HepG2 (cell line): ENCODE results near the gene DGKG. TPM values are rescaled to one million over a fixed set of nuclear protein-coding genes. Genes with fewer than 3 reads are reported as not detected.

Experiments used
- ATAC-seq: fragments of 200-7000 bp; cut with Tn5 transposase; 3 replicates; pipeline ENCODE4 v1.9.1; 2020; ENCODE audit warnings: mild to moderate bottlenecking, moderate library complexity
- BruUV-seq: library from RNA; stranded (reverse); fragments of 400-500 nt; replicated peaks from 2 replicates; lab custom pipeline; 2021; lab: Mats Ljungman, UMichigan
- CTCF ChIA-PET: fragments of 300-600 bp; formaldehyde crosslinking; extraction: SDS; loops from one replicate; lab custom pipeline; 2021; ENCODE audit warnings: low total read pairs, inconsistent platforms, low intra/inter-chr PET ratio; lab: Yijun Ruan, JAX
- POLR2A ChIA-PET: fragments of 350-600 bp; sonication (Branson Sonifier 250); formaldehyde crosslinking; loops from one replicate; lab custom pipeline; 2020; ENCODE audit warnings: antibody characterized with exemption, inconsistent platforms; lab: Yijun Ruan, JAX
- DNase-seq: peaks from one replicate; pipeline ENCODE4 v3.0.0-alpha.2; 2015; ENCODE audit warnings: low spot score
- FAIRE-seq: peaks from 3 replicates; lab custom pipeline; 2011; peaks lifted over from hg19 to GRCh38; lab: Jason Lieb, UNC
- H2AFZ ChIP-seq: one replicate; pipeline ENCODE4 v1.6.1; 2011; ENCODE audit warnings: low read length, inconsistent platforms
- H3K27ac ChIP-seq: fragments of 300-600 bp; 3 replicates; pipeline ENCODE4 v1.8.0; 2011; ENCODE audit warnings: mixed run types, mild to moderate bottlenecking, mixed read lengths, low read length, inconsistent platforms; ENCODE audit not compliant: insufficient read depth; ENCODE audit errors: extremely low read length
- H3K27me3 ChIP-seq, 2 experiments: fragments of 200-600 bp in 1 of 2; 2 replicates in 1 of 2; 3 replicates in 1 of 2; pipeline versions ENCODE4 v1.6.0 to v1.8.0; 2011; ENCODE audit warnings: low read length in 2 of 2, mild to moderate bottlenecking in 2 of 2, moderate library complexity in 2 of 2, inconsistent platforms in 1 of 2; ENCODE audit not compliant: insufficient read depth in 2 of 2, control insufficient read depth in 1 of 2
- H3K36me3 ChIP-seq, 2 experiments: fragments of 200-600 bp in 1 of 2; replicated peaks in 1 of 2; 2 replicates in 1 of 2; 3 replicates in 1 of 2; pipeline versions ENCODE4 v1.5.1 to v1.8.0; 2011; ENCODE audit warnings: low read length in 2 of 2, inconsistent platforms in 1 of 2; ENCODE audit not compliant: insufficient read depth in 2 of 2, control insufficient read depth in 1 of 2
- H3K4me1 ChIP-seq: 2 replicates; pipeline ENCODE4 v1.5.1; 2012; ENCODE audit warnings: low read length, inconsistent platforms; ENCODE audit not compliant: insufficient read depth
- H3K4me2 ChIP-seq: 2 replicates; pipeline ENCODE4 v1.6.0; 2011; ENCODE audit warnings: low read depth, low read length, inconsistent platforms
- H3K4me3 ChIP-seq, 3 experiments: fragments of 200-600 bp in 1 of 3; sonication (generic), shearing (Covaris generic) in 1 of 3; replicated peaks in 1 of 3; 2 replicates each; pipeline ENCODE4 v1.5.1; 2011 to 2016; ENCODE audit warnings: low read length in 3 of 3, inconsistent platforms in 2 of 3, low read depth in 2 of 3, mild to moderate bottlenecking in 2 of 3, control low read depth in 1 of 3, mixed read lengths in 1 of 3; ENCODE audit not compliant: insufficient read depth in 1 of 3
- H3K79me2 ChIP-seq: one replicate; pipeline ENCODE4 v1.6.1; 2011; ENCODE audit warnings: low read length, inconsistent platforms; ENCODE audit not compliant: insufficient read depth
- H3K9ac ChIP-seq: 2 replicates; pipeline ENCODE4 v1.6.0; 2011; ENCODE audit warnings: mild to moderate bottlenecking, low read depth, low read length, inconsistent platforms; ENCODE audit not compliant: insufficient read depth
- H3K9me3 ChIP-seq: 2 replicates; pipeline ENCODE4 v1.5.1; 2012; ENCODE audit warnings: mild to moderate bottlenecking, low read length
- H4K20me1 ChIP-seq: 2 replicates; pipeline ENCODE4 v1.6.0; 2011; ENCODE audit warnings: inconsistent platforms, mild to moderate bottlenecking, low read length, moderate library complexity; ENCODE audit not compliant: insufficient read depth
- BORCS8-MEF2B ChIP-seq: sonication (generic); formaldehyde crosslinking; IDR thresholded peaks from 2 replicates; pipeline ENCODE4 v1.8.0; 2022; ENCODE audit warnings: mild to moderate bottlenecking, missing genetic modification reagents
- CTCF ChIP-seq: sonication (generic); formaldehyde crosslinking; IDR thresholded peaks from 2 replicates; pipeline ENCODE4 v1.5.0; 2020; ENCODE audit warnings: mild to moderate bottlenecking, missing genetic modification reagents, moderate library complexity
- PCBP1 ChIP-seq: fragments of 200-400 bp; formaldehyde crosslinking; IDR thresholded peaks from 2 replicates; pipeline ENCODE4 v1.6.1; 2017; ENCODE audit warnings: mild to moderate bottlenecking, low read depth, low read length, borderline replicate concordance
- PRDM4 ChIP-seq: sonication (generic); formaldehyde crosslinking; IDR thresholded peaks from 2 replicates; pipeline ENCODE4 v1.9.0; 2021; ENCODE audit warnings: missing genetic modification reagents, borderline replicate concordance
- STAG1 ChIP-seq: sonication (generic); formaldehyde crosslinking; IDR thresholded peaks from 2 replicates; pipeline ENCODE4 v1.4.0; 2020; ENCODE audit warnings: missing genetic modification reagents
- ZNF549 ChIP-seq: sonication (generic); formaldehyde crosslinking; IDR thresholded peaks from 2 replicates; pipeline ENCODE4 v1.5.0; 2020; ENCODE audit warnings: missing genetic modification reagents
- WGBS: methylation state at CpG from one replicate; pipeline ENCODE4 v1.1.6; 2017; ENCODE audit warnings: low lambda C conversion rate; 5-methylcytosine and 5-hydroxymethylcytosine counted together
- in situ Hi-C: cut with HindIII; loops from 2 replicates; pipeline ENCODE4 v1.10.0; 2017; ENCODE audit warnings: low pct_unique_long_range_greater_than_20kb; ENCODE audit not compliant: extremely low pct_ligation_motif_present
- intact Hi-C: fragments of 100-400 bp; cut with micrococcal nuclease; formaldehyde crosslinking; loops from one replicate; pipeline ENCODE4 v1.10.0; 2022; ENCODE audit not compliant: unreplicated experiment
- polyA plus RNA-seq, 8 experiments: library from polyadenylated mRNA; depleted of rRNA in 3 of 8; stranded (reverse) in 7 of 8; unstranded in 1 of 8; fragments of >200 nt; fragmentation: Illumina TruSeq in 4 of 8; extraction: Trizol in 4 of 8; gene quantifications; 2 replicates each; pipeline versions ENCODE4 v1.2.1 to v1.2.3, GENCODE V29; 2011 to 2016; ENCODE audit warnings: low read depth in 4 of 8, missing spikeins in 1 of 8, mixed read lengths in 1 of 8; ENCODE audit not compliant: insufficient read depth in 1 of 8
- total RNA-seq, 5 experiments: library from RNA; depleted of rRNA; stranded (reverse); fragments of >200 nt; fragmentation: Illumina TruSeq; extraction: Trizol; gene quantifications; 2 replicates each; pipeline ENCODE4 v1.2.3, GENCODE V29; 2016; ENCODE audit warnings: low read depth in 1 of 5

Gene DGKG
- total and polyA plus RNA-seq, 2 of the 13 experiments (the other 11 are each of a cell fraction or from before 2014, with no cell fraction given), result 3.8 to 6.2 TPM

- ATAC-seq, result no peak
- no peaks in the 10 kb centered on the region for H3K9me3 ChIP-seq
- H3K27me3 ChIP-seq, result peaks cover 0 to 1% of the 10 kb centered on the region in 2 experiments; a peak in 1 of 5 replicates
- H3K27ac ChIP-seq, result no peak overlapping the region
- in situ Hi-C loops, result loop anchor here (5.0 to 25.0 kb wide), 2 partner anchors 281 to 551 kb away; partner anchors contain the start of genes CRYGS and RFC4
- intact Hi-C loops, result no loop called here
- ChIA-PET POLR2A (no interaction called here), CTCF (interaction anchor here (1.0 kb wide), 1 partner anchor 279 kb away, joined by 3 read pairs; no protein-coding TSS in a partner anchor)
- no peaks in the 10 kb centered on the region for H3K36me3 ChIP-seq
- no peak overlapping the region for H3K9ac ChIP-seq
- no peak overlapping the region for H2AFZ ChIP-seq
- DNase-seq, result no peak
- H4K20me1 ChIP-seq, result no peaks in the 10 kb centered on the region
- H3K4me1 ChIP-seq, result peaks cover 6% of the 10 kb centered on the region; the same call in 1 of the 2 replicates
- H3K79me2 ChIP-seq, result no peaks in the 10 kb centered on the region
- TF ChIP-seq STAG1 (CRISPR knock-in tag), result peak; percentile 15; the same call in 1 of the 2 replicates
- peak; percentile 44 for TF ChIP-seq CTCF (CRISPR knock-in tag)
- TF ChIP-seq BORCS8-MEF2B (CRISPR knock-in tag), result no peak
- no peak overlapping the region for H3K4me3 ChIP-seq
- no peak overlapping the region for H3K4me2 ChIP-seq
- peak; percentile 15 for FAIRE-seq
- no TSS peak for BruUV-seq
- WGBS, result 46% methylated on average over 9 of the region's 9 CpGs
These were observed 100.4 kb downstream of the DGKG start for GRCh38 chr3:186261638-186262037.

- Histone ChIP-seq H3K9me3 (no peaks in the 10 kb centered on the region), H3K27ac (no peak overlapping the region), H4K20me1 (no peaks in the 10 kb centered on the region)
- POLR2A ChIA-PET, result no interaction called here
- TF ChIP-seq ZNF549 (CRISPR knock-in tag) (no peak), CTCF (CRISPR knock-in tag) (peak; percentile 12; the same call in 1 of the 2 replicates), PCBP1 (no peak), PRDM4 (CRISPR knock-in tag) (no peak)
- TF ChIP-seq, all 625 proteins: peak for 1
- 79% methylated on average over 4 of the region's 4 CpGs for WGBS
- Histone ChIP-seq H3K4me2 (no peak overlapping the region), H3K36me3 (no peaks in the 10 kb centered on the region), H2AFZ (no peak overlapping the region), H3K27me3 (peaks cover 0 to 1% of the 10 kb centered on the region in 2 experiments; a peak in 1 of 5 replicates), H3K4me1 (peaks cover 6% of the 10 kb centered on the region; the same call in 1 of the 2 replicates), H3K79me2 (no peaks in the 10 kb centered on the region), H3K4me3 (no peak overlapping the region), H3K9ac (no peak overlapping the region)
- DNase-seq (no peak), ATAC-seq (no peak; the same call in 1 of the 3 replicates), FAIRE-seq (no peak)
- intact Hi-C loops, result no loop called here
- CTCF ChIA-PET, result interaction anchor here (2.3 kb wide), 1 partner anchor 280 kb away, joined by 27 read pairs; no protein-coding TSS in a partner anchor
- in situ Hi-C loops, result loop anchor here (5.0 to 25.0 kb wide), 2 partner anchors 282 to 552 kb away; partner anchors contain the start of genes CRYGS and RFC4
- BruUV-seq, result no TSS peak
These were observed 101.3 kb downstream of the DGKG start for GRCh38 chr3:186260726-186261125.
